ENCODE results near the gene SLX4IP. TPM values are rescaled to one million over a fixed set of nuclear protein-coding genes. Genes with fewer than 3 reads are reported as not detected.

Gene SLX4IP
- total and polyA plus RNA-seq, 2 of the 13 experiments (the other 11 are each of a cell fraction or from before 2014, with no cell fraction given) = 3.6 to 7.3 TPM

- 0 out of 2 replicates have a peak, but pooled peaks have one; percentile 17 for TF ChIP-seq ZNF574 (CRISPR knock-in tag; IDR thresholded peaks at IDR 0.05)
- TF ChIP-seq MAFK (conservative IDR thresholded peaks at IDR 0.05 in 1 of 2, IDR thresholded peaks at IDR 0.05 in 1 of 2; ENCODE audit: low read length in 2 of 2) = peak in 1 of 2 experiments; percentile 4; a peak in 2 of 4 replicates
- peak; percentile 99 for TF ChIP-seq ETV5 (CRISPR knock-in tag; IDR thresholded peaks at IDR 0.05; ENCODE audit: borderline replicate concordance)
- peak; percentile 64 for TF ChIP-seq GATAD1 (CRISPR knock-in tag; IDR thresholded peaks at IDR 0.05)
- TF ChIP-seq, protein P1, sequence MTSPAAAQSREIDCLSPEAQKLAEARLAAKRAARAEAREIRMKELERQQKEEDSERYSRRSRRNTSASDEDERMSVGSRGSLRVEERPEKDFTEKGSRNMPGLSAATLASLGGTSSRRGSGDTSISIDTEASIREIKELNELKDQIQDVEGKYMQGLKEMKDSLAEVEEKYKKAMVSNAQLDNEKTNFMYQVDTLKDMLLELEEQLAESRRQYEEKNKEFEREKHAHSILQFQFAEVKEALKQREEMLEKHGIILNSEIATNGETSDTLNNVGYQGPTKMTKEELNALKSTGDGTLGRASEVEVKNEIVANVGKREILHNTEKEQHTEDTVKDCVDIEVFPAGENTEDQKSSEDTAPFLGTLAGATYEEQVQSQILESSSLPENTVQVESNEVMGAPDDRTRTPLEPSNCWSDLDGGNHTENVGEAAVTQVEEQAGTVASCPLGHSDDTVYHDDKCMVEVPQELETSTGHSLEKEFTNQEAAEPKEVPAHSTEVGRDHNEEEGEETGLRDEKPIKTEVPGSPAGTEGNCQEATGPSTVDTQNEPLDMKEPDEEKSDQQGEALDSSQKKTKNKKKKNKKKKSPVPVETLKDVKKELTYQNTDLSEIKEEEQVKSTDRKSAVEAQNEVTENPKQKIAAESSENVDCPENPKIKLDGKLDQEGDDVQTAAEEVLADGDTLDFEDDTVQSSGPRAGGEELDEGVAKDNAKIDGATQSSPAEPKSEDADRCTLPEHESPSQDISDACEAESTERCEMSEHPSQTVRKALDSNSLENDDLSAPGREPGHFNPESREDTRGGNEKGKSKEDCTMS (CRISPR knock-in tag; conservative IDR thresholded peaks at IDR 0.05) = no peak
- TF ChIP-seq ZNF281 (CRISPR knock-in tag; IDR thresholded peaks at IDR 0.05; ENCODE audit: borderline replicate concordance) = peak; percentile 35; the same call in 1 of the 2 replicates
- TF ChIP-seq ZNF607 (CRISPR knock-in tag; IDR thresholded peaks at IDR 0.05; ENCODE audit: borderline replicate concordance) = no peak
- 0 out of 2 replicates have a peak, but pooled peaks have one; percentile 61 for TF ChIP-seq KDM1A (CRISPR knock-in tag; IDR thresholded peaks at IDR 0.05)
- TF ChIP-seq ZNF878 (CRISPR knock-in tag; IDR thresholded peaks at IDR 0.05) = peak; percentile 86; the same call in 1 of the 2 replicates
- TF ChIP-seq TBX3 (IDR thresholded peaks at IDR 0.05; ENCODE audit: borderline replicate concordance) = peak; percentile 89
- TF ChIP-seq KLF6 (CRISPR knock-in tag; IDR thresholded peaks at IDR 0.05) = peak; percentile 78
- no peak for TF ChIP-seq ZNF33B (CRISPR knock-in tag; IDR thresholded peaks at IDR 0.05)
- TF ChIP-seq FOXA1 (IDR thresholded peaks at IDR 0.05) = no peak
- TF ChIP-seq FOXA1 (CRISPR knock-in tag; IDR thresholded peaks at IDR 0.05) = peak; percentile 64
- no peak for TF ChIP-seq SRF (IDR thresholded peaks at IDR 0.05; ENCODE audit: low read depth, low read length)
- TF ChIP-seq SNRNP70 (IDR thresholded peaks at IDR 0.05; ENCODE audit: low read depth, low read length) = no peak
- TF ChIP-seq RFXANK (CRISPR knock-in tag; IDR thresholded peaks at IDR 0.05) = 0 out of 2 replicates have a peak, but pooled peaks have one; percentile 47
- TF ChIP-seq, protein P2, sequence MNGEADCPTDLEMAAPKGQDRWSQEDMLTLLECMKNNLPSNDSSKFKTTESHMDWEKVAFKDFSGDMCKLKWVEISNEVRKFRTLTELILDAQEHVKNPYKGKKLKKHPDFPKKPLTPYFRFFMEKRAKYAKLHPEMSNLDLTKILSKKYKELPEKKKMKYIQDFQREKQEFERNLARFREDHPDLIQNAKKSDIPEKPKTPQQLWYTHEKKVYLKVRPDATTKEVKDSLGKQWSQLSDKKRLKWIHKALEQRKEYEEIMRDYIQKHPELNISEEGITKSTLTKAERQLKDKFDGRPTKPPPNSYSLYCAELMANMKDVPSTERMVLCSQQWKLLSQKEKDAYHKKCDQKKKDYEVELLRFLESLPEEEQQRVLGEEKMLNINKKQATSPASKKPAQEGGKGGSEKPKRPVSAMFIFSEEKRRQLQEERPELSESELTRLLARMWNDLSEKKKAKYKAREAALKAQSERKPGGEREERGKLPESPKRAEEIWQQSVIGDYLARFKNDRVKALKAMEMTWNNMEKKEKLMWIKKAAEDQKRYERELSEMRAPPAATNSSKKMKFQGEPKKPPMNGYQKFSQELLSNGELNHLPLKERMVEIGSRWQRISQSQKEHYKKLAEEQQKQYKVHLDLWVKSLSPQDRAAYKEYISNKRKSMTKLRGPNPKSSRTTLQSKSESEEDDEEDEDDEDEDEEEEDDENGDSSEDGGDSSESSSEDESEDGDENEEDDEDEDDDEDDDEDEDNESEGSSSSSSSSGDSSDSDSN (CRISPR knock-in tag; IDR thresholded peaks at IDR 0.05) = no peak
- TF ChIP-seq ZNF230 (CRISPR knock-in tag; IDR thresholded peaks at IDR 0.05) = no peak
Measured at GRCh38 chr20:10540636-10541493, 105.8 kb downstream of the SLX4IP start (continued).
